ENCODE measurements around the gene STRADB. TPM values are rescaled to one million over a fixed set of nuclear protein-coding genes. Genes with fewer than 3 reads are reported as not detected.
"Not testable (repeated sequence)": the region's sequence is repeated elsewhere in the genome, so short reads cannot be mapped to it uniquely, and the experiment has no call there.

Gene STRADB, protein sequence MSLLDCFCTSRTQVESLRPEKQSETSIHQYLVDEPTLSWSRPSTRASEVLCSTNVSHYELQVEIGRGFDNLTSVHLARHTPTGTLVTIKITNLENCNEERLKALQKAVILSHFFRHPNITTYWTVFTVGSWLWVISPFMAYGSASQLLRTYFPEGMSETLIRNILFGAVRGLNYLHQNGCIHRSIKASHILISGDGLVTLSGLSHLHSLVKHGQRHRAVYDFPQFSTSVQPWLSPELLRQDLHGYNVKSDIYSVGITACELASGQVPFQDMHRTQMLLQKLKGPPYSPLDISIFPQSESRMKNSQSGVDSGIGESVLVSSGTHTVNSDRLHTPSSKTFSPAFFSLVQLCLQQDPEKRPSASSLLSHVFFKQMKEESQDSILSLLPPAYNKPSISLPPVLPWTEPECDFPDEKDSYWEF
- 43.5 TPM for polyA plus RNA-seq (ENCODE audit: insufficient read length)

DNA sequence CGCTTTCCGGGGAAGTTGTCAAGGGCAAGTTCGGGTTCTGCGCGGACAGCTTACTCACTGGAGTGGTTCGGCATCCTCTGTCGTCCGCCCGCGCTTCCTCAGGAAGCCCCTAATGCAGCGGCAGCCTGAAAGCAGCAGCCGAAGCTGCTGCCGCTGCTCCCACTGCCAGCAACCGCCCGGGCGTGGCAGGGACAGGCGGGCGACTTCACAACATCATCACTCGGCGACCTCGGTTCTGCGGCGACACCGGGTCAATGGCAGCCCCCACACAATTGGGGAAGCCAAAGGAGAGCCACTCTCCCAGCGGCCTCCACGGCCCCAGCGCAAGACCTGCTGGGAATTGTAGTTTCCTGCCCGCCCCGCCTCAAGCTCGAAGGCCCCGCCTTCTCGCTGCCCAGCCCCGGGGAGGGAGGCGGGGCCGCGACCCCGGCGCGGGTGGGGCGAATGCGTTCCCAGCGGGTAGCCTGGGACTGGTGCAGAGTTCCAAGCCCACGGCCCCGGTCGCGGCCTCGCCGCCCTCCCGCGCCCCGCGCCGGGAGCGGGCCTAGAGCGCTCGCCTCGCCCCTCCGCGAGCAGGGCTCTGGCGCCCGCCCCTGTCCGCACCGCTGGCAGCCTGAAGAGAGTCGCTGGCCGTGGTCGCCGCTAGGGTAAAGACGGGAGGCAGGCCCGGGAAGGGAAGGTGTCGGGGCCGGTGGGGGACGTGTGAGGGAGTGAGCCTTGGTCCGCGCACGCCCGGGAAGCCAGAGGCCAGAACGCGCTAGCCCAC lies at the start of gene STRADB, which contains the start of gene TRAK2:
Gene STRADB, plus strand, starts transcription at position 449 of the 766 bp plus-strand sequence. CDS start 3,101 bp downstream, outside the sequence.
Gene TRAK2, minus strand, starts transcription at position 167 of the 766 bp plus-strand sequence. CDS start 30,951 bp downstream, outside the sequence.
- peak; percentile 87 for DNase-seq (ENCODE audit: low read depth)

DNA sequence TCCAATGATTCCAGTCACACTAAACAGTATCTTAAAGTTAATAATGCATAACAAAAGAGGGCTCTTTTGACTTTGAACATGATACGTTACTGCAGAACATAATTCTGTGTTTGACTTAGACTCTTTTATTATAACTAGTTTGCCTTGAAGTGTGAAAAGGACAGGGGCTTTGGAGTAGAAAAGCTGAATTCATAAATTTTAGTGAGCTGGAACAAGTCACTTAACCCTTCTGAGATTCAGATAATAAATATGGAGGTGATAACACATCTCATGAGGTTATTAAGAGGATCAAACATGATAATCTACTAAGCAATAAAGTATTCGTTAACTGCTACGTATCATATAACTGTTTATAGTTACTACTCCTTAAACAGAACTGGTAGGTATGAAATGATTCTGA lies 49.7 kb upstream of the STRADB start:
- no peak for DNase-seq (ENCODE audit: low read depth)

DNA sequence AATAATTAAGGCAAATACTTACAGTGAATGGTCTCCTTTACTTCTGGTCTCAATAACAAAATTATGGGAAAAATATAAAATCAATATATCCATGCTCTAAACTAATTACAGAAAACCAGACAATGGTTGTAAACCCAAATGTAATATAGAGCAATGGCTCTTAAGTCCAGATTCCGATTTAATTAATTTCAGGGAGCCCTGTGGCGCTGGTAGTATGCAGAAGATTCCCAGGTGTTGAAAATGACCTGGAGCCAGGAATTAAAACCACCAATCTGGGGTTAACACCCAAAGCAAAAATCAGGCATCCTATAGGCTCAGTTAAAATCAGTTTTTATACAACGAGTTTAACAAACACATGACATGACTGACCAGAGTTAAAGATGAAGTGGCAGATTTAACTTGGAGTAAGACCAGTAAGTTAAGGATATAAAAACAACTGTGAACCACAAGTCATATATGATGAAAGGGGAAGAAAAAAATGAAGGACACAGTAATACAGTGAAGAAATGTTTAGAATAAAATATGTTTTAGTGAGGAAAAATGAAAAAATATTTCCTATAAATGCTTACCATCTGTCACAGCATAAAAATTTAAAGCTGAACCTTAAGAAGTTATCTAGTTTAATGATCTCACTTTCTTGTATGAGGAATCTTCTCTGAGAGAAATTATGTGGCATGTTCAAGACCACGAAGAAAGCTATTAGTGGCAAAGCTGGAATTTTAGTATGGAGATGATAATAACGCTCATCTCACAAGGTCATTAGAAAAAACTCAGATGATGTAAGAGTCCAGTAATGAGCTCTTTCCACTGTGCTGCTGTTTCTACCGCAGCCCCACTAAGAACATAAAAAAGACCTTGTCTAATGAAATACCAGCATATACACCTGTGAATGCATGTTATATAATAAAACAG lies 48.6 kb upstream of the STRADB start:
- DNase-seq (ENCODE audit: low read depth), result no peak

DNA sequence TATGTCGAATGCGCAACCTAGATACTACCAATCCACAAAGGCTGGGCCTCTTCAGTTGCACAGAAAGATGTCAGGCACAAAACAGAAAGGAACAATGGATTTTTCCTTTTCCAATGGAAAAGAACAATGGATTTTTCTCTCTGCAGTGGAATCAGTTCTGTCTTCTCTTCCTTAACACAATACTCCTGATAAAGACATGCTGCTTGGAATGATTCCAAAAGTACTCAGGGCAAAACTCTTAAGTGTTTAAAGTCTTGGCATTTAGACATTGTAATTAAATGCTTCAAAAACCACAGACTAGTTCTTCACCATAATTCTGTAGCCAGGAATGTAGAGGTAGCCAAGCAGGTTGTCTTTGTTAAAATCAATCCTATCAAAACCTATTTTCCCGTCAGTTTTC lies 47.7 kb upstream of the STRADB start:
- DNase-seq (ENCODE audit: low read depth), result no peak

DNA sequence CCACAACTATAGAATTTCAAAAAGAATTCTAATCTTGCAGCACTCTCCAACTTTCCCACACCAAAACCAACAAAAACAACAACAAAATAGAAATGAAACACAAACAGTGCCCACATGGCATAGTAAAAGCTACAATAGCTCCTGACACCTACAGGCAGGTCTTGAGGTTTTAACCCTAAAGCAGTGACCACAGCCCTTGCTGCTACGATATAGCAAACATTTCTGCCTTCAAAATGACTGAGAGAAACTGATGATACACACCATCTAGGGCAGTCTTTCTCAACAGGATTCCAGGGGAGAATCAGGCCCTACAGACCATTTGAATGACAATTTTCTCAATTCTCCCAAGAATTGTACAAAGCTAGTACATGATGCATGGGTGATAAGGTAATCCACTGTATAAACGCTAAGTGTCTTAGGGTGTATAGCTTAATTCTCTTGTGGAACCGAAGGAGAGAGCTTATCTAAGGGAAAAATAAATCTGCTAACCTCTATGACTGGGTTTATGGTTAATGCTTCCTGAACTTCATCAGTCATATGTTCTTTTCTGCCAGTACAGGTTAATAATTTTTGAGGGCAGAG lies 46.8 kb upstream of the STRADB start:
- no peak for DNase-seq (ENCODE audit: low read depth)

DNA sequence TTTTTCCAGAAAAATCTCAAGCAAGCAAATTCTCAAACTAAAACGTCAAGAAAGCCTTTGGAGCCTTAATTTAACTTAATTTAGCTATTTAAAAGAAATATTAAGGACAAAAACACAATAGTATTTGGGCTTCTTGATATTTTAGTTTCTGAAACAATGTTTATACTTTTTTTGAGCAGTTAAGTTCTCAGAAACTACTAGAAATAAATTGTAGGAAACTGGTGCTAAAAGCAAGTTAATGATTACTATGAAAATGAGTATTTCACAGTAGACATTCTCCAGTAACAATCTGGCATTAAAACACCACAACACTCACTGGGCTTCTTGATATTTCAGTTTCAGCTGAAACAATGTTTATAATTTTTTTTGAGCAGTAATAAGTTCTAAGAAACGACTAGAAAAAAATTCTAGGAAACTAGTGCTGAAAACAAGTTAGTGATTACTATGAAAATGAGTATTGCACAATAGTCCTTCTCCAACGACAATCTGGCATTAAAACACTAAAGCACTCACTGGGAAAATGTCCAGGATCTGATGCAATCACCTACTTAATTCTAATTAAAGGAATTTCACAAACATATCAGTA lies 45.4 kb upstream of the STRADB start:
- peak; percentile 46 for DNase-seq (ENCODE audit: low read depth)

DNA sequence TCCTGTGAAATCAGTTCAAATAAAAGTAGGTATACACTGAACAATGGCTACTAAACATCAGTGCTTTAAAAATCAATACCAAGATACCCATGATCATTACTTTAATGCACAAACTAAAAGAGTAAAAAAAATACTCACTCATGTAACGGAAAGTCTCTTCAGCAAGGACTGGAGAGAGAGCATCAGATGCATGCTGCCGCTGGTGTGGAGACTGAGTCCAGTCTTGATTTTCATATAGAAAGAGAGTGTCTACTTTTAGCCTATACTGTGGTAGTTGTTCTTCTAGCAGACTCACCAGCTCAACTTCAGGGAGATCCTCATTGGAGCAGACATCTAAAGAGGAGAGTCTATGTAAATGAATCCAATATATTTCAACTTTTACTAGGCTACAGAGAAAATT lies 44.3 kb upstream of the STRADB start:
- DNase-seq (ENCODE audit: low read depth), result no peak

DNA sequence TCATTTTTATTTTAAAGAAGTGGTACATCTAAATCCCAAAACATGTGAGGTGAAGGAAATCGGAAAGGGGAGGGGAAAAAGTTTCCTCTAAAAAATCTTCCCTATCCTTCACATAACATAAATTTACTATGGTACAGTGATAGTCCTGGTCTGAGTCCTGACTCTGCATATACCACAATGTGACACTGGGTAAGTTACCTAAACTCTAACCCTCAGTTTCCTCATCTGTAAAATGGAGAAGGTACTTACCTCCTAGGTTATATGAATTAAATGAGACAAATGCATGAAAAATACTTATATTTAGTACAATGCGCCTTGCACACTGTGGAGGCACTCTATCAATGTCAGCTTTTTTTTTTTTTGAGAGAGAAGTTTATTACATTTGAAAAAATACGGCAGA lies 42.6 kb upstream of the STRADB start:
- no peak for DNase-seq (ENCODE audit: low read depth)

DNA sequence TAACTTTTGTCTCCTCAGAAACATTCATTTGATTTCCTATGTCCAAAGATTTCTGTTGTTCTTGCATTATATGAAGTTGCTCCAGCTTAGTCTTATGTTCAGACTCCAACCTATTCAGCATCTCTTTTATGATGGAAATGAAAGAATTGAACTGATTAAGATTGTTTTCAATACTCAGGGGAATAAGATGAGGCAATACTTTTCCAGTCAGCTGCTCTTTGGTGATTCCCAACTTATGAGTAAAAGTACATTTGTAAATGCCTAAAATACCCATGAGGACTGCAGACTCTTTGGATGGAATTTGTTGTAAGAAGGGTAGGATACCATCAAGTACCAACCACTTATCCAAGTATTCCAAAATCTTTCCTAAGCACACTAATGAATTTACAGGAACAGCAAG lies 40.1 kb upstream of the STRADB start:
- DNase-seq (ENCODE audit: low read depth), result no peak

DNA sequence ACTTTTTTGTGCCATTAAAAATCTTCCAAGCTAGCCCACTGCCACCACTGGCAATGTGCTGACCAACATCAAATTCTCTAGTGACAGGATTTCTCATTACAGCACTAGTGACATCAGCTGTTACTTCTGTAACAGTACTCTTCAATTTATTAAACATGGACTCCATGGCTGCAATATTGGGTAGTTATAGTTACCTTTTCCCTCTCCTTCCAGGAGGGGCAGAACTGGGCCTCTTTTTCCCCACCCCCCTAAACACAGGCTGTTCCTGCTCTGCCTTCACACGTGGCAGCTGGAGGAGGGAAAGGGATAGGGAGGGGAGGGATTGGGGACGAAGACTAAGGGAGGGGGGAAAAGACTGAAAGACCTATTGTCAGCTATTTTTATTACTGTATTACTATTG lies 38.4 kb upstream of the STRADB start:
- DNase-seq (ENCODE audit: low read depth), result no peak

DNA sequence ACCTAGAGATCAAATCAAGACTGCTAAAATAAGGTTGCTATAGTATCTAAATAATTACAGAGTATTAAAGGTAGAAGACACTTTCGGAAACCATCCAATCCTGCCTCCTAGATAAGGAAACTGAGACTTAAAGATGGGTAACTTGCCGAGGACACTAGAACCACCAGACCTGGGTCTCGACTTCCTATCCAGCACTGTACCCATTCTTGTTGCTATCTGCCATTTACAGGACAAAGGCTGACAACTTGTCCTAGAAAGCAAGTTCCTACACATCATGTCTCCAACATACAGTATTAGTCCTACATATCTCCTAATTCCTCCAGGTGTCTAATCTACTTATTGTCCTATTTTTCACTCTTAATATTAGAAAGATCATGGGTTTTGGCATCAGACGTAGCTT lies 38.0 kb upstream of the STRADB start:
- DNase-seq (ENCODE audit: low read depth), result no peak

DNA sequence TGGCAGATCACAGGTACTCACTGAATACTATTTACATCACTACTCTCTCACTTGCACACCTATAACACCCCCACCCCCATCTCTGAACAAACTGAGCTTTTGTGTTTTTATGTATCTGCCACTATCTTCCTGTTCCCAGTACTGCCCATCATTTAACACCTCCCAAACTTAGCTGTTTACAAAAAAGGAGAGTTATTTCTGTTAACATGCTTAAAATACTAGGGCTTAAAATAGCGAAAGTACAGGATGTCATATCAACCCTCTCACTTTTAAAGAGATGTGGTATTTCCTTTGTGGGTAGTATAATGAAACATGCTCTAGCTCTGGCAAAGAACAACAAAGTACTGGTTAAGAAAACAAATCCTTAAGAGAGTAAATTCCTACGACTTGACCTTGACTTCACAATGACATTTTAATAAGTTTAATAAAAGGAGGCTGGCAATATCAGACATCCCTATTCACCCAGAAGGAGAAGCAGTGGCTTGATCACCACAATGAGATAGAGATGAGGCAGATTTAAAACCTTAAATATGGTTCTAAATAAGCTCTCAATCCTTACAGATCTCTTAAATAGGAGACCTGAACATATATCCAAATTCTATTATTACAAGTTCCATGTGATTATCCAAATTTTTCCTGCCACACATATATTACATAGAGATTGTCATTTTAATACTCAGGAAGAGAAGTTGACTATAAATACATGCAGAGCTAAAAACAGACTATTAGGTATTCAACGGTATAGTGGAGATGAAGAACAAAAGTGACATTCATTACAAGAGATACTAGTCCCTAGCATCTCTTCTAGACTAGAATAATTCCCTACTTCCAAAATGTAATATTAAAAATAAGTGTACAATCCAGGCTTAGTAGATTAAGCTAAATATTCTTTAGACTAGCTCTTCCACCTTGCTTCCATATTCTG lies 37.2 kb upstream of the STRADB start:
- no peak for DNase-seq (ENCODE audit: low read depth)

DNA sequence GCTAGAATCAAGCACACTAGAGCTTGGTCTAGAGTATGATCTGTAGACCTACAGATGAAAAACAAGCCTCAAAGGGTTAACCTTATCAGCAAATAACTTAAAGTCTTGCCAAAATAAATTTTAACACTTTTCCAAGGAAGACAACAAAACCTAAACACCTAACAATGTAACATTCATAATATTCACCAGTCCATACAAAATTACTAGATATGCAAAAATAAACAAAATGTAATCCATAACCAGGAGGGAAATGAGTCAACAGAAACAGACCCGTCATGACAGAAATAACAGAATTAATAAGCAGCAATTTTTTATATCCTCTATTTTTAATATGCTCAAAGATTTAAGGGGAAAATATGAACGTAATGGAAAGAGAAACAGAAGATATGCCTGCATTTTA lies 36.4 kb upstream of the STRADB start:
- DNase-seq (ENCODE audit: low read depth), result no peak

DNA sequence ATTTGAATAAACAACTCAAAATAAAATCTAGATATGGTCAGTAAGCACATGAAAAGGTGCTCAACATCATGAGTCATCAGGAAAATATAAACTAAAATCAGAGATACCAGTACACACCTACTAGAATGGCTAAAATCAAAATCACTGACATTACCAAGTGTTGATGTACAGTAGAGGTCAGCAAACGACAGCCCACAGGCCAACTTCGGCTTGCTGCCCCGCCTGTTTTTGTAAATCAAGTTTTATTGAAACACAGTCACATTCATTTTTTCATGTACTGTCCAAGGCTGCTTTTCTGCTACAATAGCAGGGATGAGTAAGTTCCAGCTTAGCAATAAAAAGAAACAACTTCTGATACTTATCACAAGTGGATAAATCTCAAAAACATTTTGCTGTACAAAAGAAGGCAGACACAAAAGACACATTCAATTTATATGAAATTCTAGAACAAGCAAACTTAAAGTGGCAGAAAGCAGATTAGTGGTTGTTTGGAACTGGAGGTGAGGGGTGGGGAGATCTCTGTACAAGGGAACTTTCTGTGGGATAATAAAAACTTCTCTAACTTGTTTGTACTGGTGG lies 32.4 kb upstream of the STRADB start:
- no peak for DNase-seq (ENCODE audit: low read depth)

DNA sequence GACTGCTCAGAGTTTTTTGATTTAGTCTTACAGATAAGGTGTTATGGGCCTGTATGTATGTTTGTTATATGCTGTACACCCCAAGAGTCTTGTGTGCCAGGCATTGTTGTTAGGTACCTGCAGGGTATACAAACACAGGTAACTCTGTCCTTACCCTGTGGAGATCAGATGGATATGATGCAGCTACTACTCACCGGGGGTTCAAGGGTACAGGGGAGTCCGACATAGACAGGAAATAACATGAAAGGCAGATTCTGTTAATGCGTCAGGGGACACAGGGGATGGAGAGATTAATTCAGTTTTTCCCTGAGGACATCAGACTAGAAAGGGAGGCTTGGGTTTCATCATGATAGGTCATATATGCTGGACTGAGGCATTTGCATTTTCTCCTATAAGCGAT lies 31.6 kb upstream of the STRADB start:
- no peak for DNase-seq (ENCODE audit: low read depth)

DNA sequence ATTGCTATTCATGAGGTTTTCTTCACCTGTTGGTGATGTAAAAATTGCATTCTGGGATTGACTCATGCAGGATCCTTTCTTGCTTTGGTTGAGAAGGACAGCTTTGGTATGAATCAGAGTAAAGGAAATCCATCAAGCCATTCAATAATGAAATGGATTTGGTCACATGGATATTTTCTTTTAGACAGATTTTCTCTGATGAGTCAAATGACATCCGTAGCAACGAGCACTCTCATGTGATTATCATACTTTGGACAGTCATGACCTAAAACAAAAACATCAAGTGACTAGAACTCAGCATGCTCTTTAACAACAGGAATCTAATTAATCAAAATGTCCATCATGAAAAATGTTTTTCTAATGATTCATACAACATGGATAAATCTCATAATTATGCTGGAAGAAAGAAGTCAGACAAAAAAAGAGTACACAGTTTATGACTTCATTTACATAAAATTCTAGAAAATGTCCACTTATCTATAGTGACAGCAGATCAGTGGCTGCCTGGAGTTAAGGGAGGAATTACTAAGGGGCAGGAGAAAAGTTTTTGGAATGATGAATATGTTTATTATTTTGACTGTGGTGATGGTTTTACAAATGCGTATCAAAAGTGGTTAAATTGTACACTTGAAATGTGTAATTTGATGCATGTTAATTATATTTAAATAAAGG lies 31.0 kb upstream of the STRADB start:
- no peak for DNase-seq (ENCODE audit: low read depth)

DNA sequence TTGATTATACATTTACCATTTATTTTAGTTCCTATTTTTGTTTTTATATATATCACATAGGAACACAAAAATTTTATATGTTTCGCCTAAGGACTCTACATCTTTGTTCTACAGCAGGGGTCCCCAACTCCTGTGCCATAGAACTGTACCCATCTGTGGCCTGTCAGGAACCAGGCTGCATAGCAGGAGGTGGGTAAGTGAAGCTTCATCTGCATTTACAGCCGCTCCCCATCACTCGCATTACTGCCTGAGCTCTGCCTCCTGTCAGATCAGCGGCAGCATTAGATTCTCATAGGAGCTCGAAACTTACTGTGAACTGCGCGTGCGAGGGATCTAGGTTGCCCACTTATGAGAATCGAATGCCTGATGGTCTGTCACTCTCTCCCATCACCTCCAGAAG lies 25.6 kb upstream of the STRADB start:
- no peak for DNase-seq (ENCODE audit: low read depth)

DNA sequence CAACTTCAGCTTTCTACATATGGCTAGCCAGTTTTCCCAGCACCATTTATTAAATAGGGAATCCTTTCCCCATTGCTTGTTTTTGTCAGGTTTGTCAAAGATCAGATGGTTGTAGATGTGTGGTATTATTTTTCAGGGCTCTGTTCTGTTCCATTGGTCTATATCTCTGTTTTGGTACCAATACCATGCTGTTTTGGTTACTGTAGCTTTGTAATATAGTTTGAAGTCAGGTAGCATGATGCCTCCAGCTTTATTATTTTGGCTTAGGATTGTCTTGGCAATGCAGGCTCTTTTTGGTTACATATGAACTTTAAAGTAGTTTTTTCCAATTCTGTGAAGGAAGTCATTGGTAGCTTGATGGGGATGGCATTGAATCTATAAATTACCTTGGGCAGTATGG lies 23.2 kb upstream of the STRADB start:
- not testable (repeated sequence) for DNase-seq (ENCODE audit: low read depth)

DNA sequence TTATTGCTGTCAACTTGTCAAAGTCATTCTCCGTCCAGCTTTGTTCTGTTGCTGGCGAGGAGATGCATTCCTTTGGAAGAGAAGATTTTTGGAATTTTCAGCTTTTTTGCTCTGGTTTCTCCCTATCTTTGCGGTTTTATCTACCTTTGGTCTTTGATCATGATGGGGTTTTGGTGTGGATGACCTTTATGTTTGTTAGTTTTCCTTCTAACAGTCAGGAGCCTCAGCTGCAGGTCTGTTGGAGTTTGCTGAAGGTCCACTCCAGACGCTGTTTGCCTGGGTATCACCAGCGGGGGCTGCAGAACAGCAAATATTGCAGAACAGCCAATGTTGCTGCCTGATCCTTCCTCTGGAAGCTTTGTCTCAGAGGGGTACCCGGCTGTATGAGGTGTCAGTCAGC lies 21.7 kb upstream of the STRADB start:
- DNase-seq (ENCODE audit: low read depth), result not testable (repeated sequence)

Measured in forelimb muscle (tissue), 1 donor.